Hematopoietic multipotent progenitor cell (in vitro differentiated cells): Measurements from ENCODE around the gene MRPS27. TPM values are rescaled to one million over a fixed set of nuclear protein-coding genes. Genes with fewer than 3 reads are reported as not detected.

Source experiments
- DNase-seq, 3 donors: peaks; one replicate each; pipeline ENCODE4 v3.0.0-alpha.2; 2011 to 2015; ENCODE audit warnings: low read depth in 2 of 3, low spot score in 2 of 3
- total RNA-seq: library from RNA; depleted of rRNA; stranded (reverse); fragments of >200 nt; gene quantifications from one replicate; pipeline ENCODE4 v1.2.3, GENCODE V29; 2012

MRPS27 gene
- 83.2 TPM for total RNA-seq

- peak; percentile 76 to 98 (median 98) for DNase-seq
Measured at GRCh38 chr5:72319976-72320752, at the start of gene MRPS27, which contains the start of gene PTCD2. TSS of gene MRPS27 (minus strand) at chr5:72320240. CDS start at chr5:72320221, 19 bp downstream. TSS of gene PTCD2 (plus strand) at chr5:72320373. CDS start at chr5:72320383, 10 bp downstream.

DNA sequence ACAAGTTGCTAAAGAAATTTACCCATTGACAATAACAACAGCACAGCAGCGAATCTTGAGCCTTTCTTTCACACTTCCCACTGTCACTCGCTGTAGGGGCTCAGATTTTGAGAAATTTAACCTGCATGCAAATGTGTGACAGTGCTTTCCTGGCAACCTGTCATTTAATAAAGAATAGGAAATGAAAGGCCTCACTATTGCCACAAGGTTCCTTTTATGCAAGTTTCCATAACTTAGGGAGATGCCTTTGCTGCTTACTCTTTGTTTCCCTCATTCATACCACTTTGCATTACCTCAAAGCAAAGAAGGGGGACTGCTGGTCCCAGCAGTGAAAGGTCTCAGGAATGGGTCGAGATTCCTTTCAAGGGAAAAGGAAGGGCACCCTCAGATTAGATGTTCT is 49.7 kb upstream of the MRPS27 start:
- DNase-seq = no peak

- DNase-seq = no peak
Measured at GRCh38 chr5:72369301-72369700, 49.3 kb upstream of the MRPS27 start.

- no peak for DNase-seq
Measured at GRCh38 chr5:72368271-72368670, 48.2 kb upstream of the MRPS27 start.

- peak in 2 of 3 donors; percentile 62 to 81 for DNase-seq
Measured at GRCh38 chr5:72366324-72366976, 46.4 kb upstream of the MRPS27 start.

DNA sequence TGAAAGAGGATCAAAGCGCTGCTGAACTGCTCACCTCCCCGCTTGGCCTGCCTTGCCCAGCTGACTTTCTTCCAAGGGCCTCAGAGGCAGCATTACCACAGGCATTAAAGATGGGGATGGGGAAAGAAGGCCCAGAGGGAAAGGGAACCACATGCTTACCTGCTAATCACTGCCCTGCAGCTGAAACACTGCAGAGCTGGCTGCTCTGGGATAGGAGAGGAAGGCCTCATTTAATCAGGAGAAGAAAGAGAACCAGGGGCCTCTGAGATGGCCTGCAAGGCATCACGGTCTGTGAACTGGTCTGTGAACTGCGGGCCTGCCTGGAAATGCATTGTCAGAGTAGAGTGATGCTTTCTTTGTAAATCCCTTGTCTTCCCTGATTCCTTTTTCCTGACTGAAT is 44.9 kb upstream of the MRPS27 start:
- DNase-seq = no peak

- no peak for DNase-seq
Measured at GRCh38 chr5:72364171-72364570, 44.1 kb upstream of the MRPS27 start.

DNA sequence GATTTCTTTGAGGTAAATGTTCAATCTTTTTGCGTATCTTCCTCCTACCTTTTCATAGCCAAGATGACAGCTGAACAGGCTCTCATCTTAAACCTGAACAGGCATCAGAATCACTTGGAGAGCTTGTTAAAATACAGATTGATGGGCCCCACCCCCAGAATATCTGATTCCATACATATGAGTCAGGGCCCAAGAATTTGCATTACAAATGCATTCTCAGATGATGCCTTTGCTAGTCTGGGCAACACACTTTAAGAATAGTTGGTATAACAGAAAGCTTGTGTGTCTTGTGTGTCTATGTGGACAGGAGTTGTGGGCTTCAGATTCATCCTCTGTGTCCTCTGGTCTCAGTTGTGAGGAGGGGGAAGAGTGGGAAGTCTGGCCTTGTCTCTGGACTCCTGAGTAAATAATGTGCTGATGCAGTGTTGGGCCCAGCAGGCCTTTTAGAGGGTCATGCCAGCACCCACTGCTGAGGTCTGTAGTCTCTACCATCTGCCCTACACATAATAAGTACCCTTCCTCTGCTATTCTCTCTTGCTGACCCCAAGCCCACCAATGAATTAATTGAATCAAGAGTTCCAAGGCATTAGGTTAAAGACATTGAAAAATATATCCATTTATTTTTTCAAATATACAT is 43.2 kb upstream of the MRPS27 start:
- DNase-seq = no peak

DNA sequence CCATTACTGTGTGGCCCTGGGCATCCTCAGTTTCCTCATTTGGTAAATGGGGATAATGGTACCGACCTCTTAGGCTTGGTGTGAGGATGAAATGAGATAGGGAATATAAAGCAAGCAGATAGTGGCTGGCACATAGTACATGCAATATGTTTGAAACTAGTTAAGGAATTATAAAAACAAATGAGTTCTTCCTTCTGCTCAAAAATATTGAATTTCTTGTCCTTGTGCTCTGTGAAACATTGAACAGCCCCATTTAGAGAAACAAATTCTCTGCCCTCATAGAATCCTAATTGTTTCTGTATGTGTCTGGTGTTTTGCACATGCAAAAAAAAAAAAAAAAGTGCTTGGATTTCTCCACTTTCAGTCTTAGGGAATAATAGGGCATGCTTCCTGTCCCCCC is 39.8 kb upstream of the MRPS27 start:
- DNase-seq = no peak

GRCh38 chr5:72358925-72359324 is 38.9 kb upstream of the MRPS27 start:
- DNase-seq = no peak

GRCh38 chr5:72356361-72356760 is 36.3 kb upstream of the MRPS27 start:
- no peak for DNase-seq

DNA sequence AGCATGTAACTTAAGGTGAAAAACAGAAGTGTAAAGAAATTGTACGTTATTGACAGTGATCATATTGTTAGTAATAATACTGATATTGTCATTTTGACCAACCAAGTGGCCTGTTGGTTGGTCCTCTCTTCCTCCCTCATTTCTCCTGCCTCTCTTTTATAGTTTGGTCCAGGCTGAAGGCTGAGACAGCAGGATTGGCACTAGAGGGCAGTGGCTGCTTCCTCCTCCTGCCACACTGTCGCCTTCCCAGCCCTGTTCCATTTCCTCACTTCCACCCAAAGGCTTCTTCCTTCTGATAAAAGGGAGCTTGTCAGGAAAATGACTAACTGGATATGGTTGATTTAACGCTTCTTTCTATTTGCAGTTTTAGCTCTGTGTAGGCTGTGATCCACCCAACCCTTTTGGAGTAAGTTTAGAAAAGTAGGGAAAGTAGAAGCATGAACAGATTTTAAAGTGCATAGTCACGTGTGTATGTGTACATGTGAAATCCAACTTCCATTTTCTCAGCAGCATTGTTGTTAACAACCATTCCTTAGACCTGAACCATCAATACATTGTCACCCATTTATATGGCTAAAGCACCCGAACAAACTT is 35.8 kb upstream of the MRPS27 start:
- no peak for DNase-seq

- DNase-seq = no peak
Measured at GRCh38 chr5:72353046-72353445, 33.0 kb upstream of the MRPS27 start.

DNA sequence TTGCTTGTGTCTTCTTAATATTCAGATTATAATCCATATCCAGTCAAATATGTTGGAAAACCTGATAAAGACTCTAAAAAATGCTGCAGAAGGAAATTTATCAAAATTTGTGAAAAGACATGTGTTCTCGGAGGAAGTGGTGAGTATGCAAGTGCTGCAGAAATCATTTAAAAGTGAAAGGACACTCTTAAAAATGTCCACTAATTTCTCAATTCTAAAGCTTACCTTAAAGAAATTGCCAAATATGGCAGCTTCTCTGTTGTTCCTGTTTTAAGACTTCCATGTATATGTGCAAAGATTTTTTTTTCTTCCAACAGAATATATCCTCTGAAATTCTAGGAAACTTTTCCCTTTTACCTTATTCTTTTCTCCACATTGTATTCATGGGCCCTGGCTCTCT is 32.6 kb upstream of the MRPS27 start:
- DNase-seq = no peak

DNA sequence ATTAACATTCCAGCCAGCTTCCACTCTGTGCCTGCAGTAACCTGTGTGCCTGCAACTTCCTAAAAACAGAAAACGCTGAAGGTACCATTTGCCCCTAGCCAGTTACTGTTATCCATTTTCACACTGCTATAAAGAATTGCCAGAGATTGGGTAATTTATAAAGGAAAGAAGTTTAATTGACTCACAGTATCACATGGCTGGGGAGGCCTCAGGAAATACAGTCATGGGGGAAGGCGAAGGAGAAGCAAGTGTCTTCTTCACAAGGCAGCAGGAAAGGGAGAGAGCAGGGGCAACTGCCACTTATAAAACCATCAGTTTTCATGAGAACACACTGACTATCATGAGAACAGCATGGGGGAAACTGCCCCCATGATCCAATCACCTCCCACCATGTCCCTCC is 31.3 kb upstream of the MRPS27 start:
- no peak for DNase-seq

GRCh38 chr5:72347801-72348308 is 27.8 kb upstream of the MRPS27 start:
- no peak for DNase-seq

GRCh38 chr5:72346398-72346797 is 26.4 kb upstream of the MRPS27 start:
- DNase-seq = no peak

- no peak for DNase-seq
Measured at GRCh38 chr5:72338689-72339209, 18.7 kb upstream of the MRPS27 start.

- no peak for DNase-seq
Measured at GRCh38 chr5:72337159-72337558, 17.1 kb upstream of the MRPS27 start.

DNA sequence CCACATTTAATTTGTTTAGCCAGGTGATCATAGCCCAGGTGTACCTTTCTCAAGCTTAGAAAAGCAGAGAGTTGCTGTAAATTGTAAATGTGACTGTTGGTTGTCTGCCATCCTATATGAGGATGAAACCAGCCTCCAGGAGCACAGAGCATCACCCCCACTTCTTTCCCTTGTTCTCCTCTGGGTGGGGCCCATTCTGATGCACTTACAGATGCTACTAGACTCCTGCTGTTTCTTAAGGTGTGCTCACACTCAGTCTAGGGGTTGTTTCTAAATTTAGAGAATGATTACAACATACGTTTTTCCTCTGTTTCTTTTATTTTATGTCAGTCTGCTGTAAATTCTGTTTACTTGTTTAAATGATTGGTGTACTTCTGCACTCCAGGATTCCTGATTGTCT is 10.7 kb upstream of the MRPS27 start:
- DNase-seq = no peak

DNA sequence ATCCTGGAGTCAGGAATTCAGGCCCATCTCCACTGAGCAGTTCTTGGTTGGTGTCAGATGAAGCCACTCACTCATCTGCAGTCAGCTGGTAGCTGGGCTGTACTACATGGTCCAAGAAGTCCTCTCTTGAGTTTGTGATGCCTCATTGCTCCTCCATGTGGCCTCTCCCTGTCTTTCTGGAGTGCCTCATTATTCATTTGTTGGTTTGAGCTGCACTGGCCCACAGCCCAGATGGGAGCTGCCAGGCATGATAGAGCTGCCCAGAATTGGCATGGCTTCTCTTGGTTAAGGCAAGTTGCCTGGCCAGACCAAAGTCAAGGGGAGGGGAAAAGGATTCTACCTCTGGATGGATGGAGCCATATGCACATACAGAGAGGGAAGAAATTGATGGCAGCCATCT is 8.1 kb upstream of the MRPS27 start:
- DNase-seq = no peak
